ENCODE measurements around the gene EGFLAM.
"Not testable (repeated sequence)": the region's sequence is repeated elsewhere in the genome, so short reads cannot be mapped to it uniquely, and the experiment has no call there.

The EGFLAM gene

GRCh38 chr5:38329132-38329715 is 70.9 kb downstream of the EGFLAM start:
- no peak for DNase-seq (ENCODE audit: low spot score)

- DNase-seq (ENCODE audit: low spot score), result no peak
These were observed 71.8 kb downstream of the EGFLAM start for GRCh38 chr5:38330207-38330606.

- no peak for DNase-seq (ENCODE audit: low spot score)
These were observed 73.5 kb downstream of the EGFLAM start for GRCh38 chr5:38331831-38332230.

GRCh38 chr5:38333181-38333580 is 74.8 kb downstream of the EGFLAM start:
- not testable (repeated sequence) for DNase-seq (ENCODE audit: low spot score)

- DNase-seq (ENCODE audit: low spot score), result no peak
These were observed 80.1 kb downstream of the EGFLAM start for GRCh38 chr5:38338455-38338854.

GRCh38 chr5:38339446-38339845 is 81.1 kb downstream of the EGFLAM start:
- DNase-seq (ENCODE audit: low spot score), result no peak

- no peak for DNase-seq (ENCODE audit: low spot score)
These were observed 82.7 kb downstream of the EGFLAM start for GRCh38 chr5:38341056-38341455.

- DNase-seq (ENCODE audit: low spot score), result no peak
These were observed 83.3 kb downstream of the EGFLAM start for GRCh38 chr5:38341641-38342040.

- no peak for DNase-seq (ENCODE audit: low spot score)
These were observed 83.9 kb downstream of the EGFLAM start for GRCh38 chr5:38342261-38342660.

- DNase-seq (ENCODE audit: low spot score), result no peak
These were observed 86.5 kb downstream of the EGFLAM start for GRCh38 chr5:38344891-38345290.

GRCh38 chr5:38346593-38346992 is 88.2 kb downstream of the EGFLAM start:
- DNase-seq (ENCODE audit: low spot score), result no peak

- no peak for DNase-seq (ENCODE audit: low spot score)
These were observed 88.8 kb downstream of the EGFLAM start for GRCh38 chr5:38347040-38347763.

- no peak for DNase-seq (ENCODE audit: low spot score)
These were observed 89.5 kb downstream of the EGFLAM start for GRCh38 chr5:38347896-38348295.

GRCh38 chr5:38360323-38361061 is 102.1 kb downstream of the EGFLAM start:
- DNase-seq (ENCODE audit: low spot score), result no peak

GRCh38 chr5:38362713-38363112 is 104.4 kb downstream of the EGFLAM start:
- no peak for DNase-seq (ENCODE audit: low spot score)

GRCh38 chr5:38364825-38365224 is 106.5 kb downstream of the EGFLAM start:
- DNase-seq (ENCODE audit: low spot score), result no peak

GRCh38 chr5:38367410-38367809 is 109.1 kb downstream of the EGFLAM start:
- DNase-seq (ENCODE audit: low spot score), result no peak

GRCh38 chr5:38367966-38368365 is 109.6 kb downstream of the EGFLAM start:
- no peak for DNase-seq (ENCODE audit: low spot score)

GRCh38 chr5:38369692-38370091 is 111.3 kb downstream of the EGFLAM start:
- DNase-seq (ENCODE audit: low spot score), result no peak

- no peak for DNase-seq (ENCODE audit: low spot score)
These were observed 112.2 kb downstream of the EGFLAM start for GRCh38 chr5:38370358-38371100.

- no peak for DNase-seq (ENCODE audit: low spot score)
These were observed 113.2 kb downstream of the EGFLAM start for GRCh38 chr5:38371596-38371995.

GRCh38 chr5:38373743-38374142 is 115.4 kb downstream of the EGFLAM start:
- DNase-seq (ENCODE audit: low spot score), result no peak

GRCh38 chr5:38375423-38375822 is 117.1 kb downstream of the EGFLAM start:
- DNase-seq (ENCODE audit: low spot score), result no peak

Measured in pons (tissue), 1 donor.